MG63 (cell line): ENCODE measurements around the gene CAPN12. TPM values are rescaled to one million over a fixed set of nuclear protein-coding genes. Genes with fewer than 3 reads are reported as not detected.

Experiments
- DNase-seq: peaks from one replicate; pipeline ENCODE4 v3.0.0-alpha.2; 2020
- H3K27me3 ChIP-seq: fragments of 250-450 bp; sonication (Bioruptor Pico); 2 replicates; pipeline ENCODE4 v1.5.1; 2020; ENCODE audit warnings: mild to moderate bottlenecking, moderate library complexity
- H3K36me3 ChIP-seq: fragments of 250-450 bp; sonication (Bioruptor Pico); 2 replicates; pipeline ENCODE4 v1.5.1; 2020; ENCODE audit warnings: mild to moderate bottlenecking, moderate library complexity
- H3K4me3 ChIP-seq: fragments of 250-450 bp; sonication (Bioruptor Pico); 2 replicates; pipeline ENCODE4 v1.5.1; 2020; ENCODE audit warnings: mild to moderate bottlenecking, moderate library complexity
- H3K9me3 ChIP-seq: fragments of 250-450 bp; sonication (Bioruptor Pico); 2 replicates; pipeline ENCODE4 v1.5.1; 2020; ENCODE audit warnings: mild to moderate bottlenecking, moderate library complexity
- total RNA-seq: library from RNA; depleted of rRNA; stranded (reverse); fragments of >200 nt; shearing (Covaris generic); gene quantifications from 2 replicates; pipeline ENCODE4 v1.2.3, GENCODE V29; 2014; ENCODE audit warnings: low replicate concordance

CAPN12 gene
- total RNA-seq, 1 experiment from 2014 or later, result not detected

- H3K27me3 ChIP-seq, result no peaks in the 10 kb centered on the region
- no peaks in the 10 kb centered on the region for H3K9me3 ChIP-seq
- H3K4me3 ChIP-seq, result no peak overlapping the region
- no peak for DNase-seq
- H3K36me3 ChIP-seq, result peaks cover 97% of the 10 kb centered on the region
These were observed 33.1 kb downstream of the CAPN12 start for GRCh38 chr19:38710928-38711725.

- Histone ChIP-seq H3K4me3 (no peak overlapping the region), H3K27me3 (no peaks in the 10 kb centered on the region), H3K36me3 (peaks cover 97% of the 10 kb centered on the region), H3K9me3 (no peaks in the 10 kb centered on the region)
- no peak for DNase-seq
These were observed 33.9 kb downstream of the CAPN12 start for GRCh38 chr19:38710416-38710702.

- DNase-seq, result no peak
- H3K27me3 ChIP-seq, result no peaks in the 10 kb centered on the region
- H3K36me3 ChIP-seq, result peaks cover 97% of the 10 kb centered on the region
These were observed 34.4 kb downstream of the CAPN12 start for GRCh38 chr19:38709671-38710415.

GRCh38 chr19:38709119-38709518 is 35.2 kb downstream of the CAPN12 start:
- no peak overlapping the region for H3K4me3 ChIP-seq
- no peaks in the 10 kb centered on the region for H3K27me3 ChIP-seq
- no peaks in the 10 kb centered on the region for H3K9me3 ChIP-seq
- H3K36me3 ChIP-seq, result peaks cover 97% of the 10 kb centered on the region
- no peak for DNase-seq

More at GRCh38 chr19:38709671-38710415, 34.4 kb downstream of the CAPN12 start:
- Histone ChIP-seq H3K4me3 (no peak overlapping the region), H3K9me3 (no peaks in the 10 kb centered on the region)

- peak; percentile 57 for DNase-seq
- Histone ChIP-seq H3K36me3 (peaks cover 97% of the 10 kb centered on the region), H3K4me3 (no peak overlapping the region), H3K9me3 (no peaks in the 10 kb centered on the region), H3K27me3 (no peaks in the 10 kb centered on the region)
These were observed 35.8 kb downstream of the CAPN12 start for GRCh38 chr19:38708413-38709024.

GRCh38 chr19:38707512-38708114 is 36.7 kb downstream of the CAPN12 start:
- Histone ChIP-seq H3K9me3 (no peaks in the 10 kb centered on the region), H3K4me3 (no peak overlapping the region), H3K27me3 (no peaks in the 10 kb centered on the region), H3K36me3 (peaks cover 97% of the 10 kb centered on the region)
- DNase-seq, result peak; percentile 63

GRCh38 chr19:38706792-38707511 is 37.3 kb downstream of the CAPN12 start:
- Histone ChIP-seq H3K36me3 (peaks cover 97% of the 10 kb centered on the region), H3K4me3 (no peak overlapping the region), H3K9me3 (no peaks in the 10 kb centered on the region), H3K27me3 (no peaks in the 10 kb centered on the region)
- DNase-seq, result no peak

- Histone ChIP-seq H3K4me3 (no peak overlapping the region), H3K9me3 (no peaks in the 10 kb centered on the region), H3K36me3 (peaks cover 98% of the 10 kb centered on the region), H3K27me3 (no peaks in the 10 kb centered on the region)
- DNase-seq, result no peak
These were observed 38.9 kb downstream of the CAPN12 start for GRCh38 chr19:38705197-38706019.

GRCh38 chr19:38704488-38705026 is 39.7 kb downstream of the CAPN12 start:
- Histone ChIP-seq H3K4me3 (no peak overlapping the region), H3K36me3 (peaks cover 98% of the 10 kb centered on the region), H3K27me3 (no peaks in the 10 kb centered on the region), H3K9me3 (no peaks in the 10 kb centered on the region)
- no peak for DNase-seq

GRCh38 chr19:38703509-38703908 is 40.8 kb downstream of the CAPN12 start:
- H3K36me3 ChIP-seq, result peaks cover 98% of the 10 kb centered on the region

GRCh38 chr19:38702278-38702677 is 42.0 kb downstream of the CAPN12 start:
- DNase-seq, result no peak
- Histone ChIP-seq H3K4me3 (no peak overlapping the region), H3K36me3 (peaks cover 98% of the 10 kb centered on the region)

More at GRCh38 chr19:38703509-38703908, 40.8 kb downstream of the CAPN12 start:
- Histone ChIP-seq H3K9me3 (no peaks in the 10 kb centered on the region), H3K27me3 (no peaks in the 10 kb centered on the region), H3K4me3 (no peak overlapping the region)
- no peak for DNase-seq

GRCh38 chr19:38701455-38702063 is 42.7 kb downstream of the CAPN12 start:
- Histone ChIP-seq H3K4me3 (no peak overlapping the region), H3K9me3 (no peaks in the 10 kb centered on the region), H3K27me3 (no peaks in the 10 kb centered on the region), H3K36me3 (peaks cover 98% of the 10 kb centered on the region)
- DNase-seq, result peak; percentile 82

More at GRCh38 chr19:38702278-38702677, 42.0 kb downstream of the CAPN12 start:
- H3K9me3 ChIP-seq, result no peaks in the 10 kb centered on the region
- H3K27me3 ChIP-seq, result no peaks in the 10 kb centered on the region

GRCh38 chr19:38700902-38701454 is 43.3 kb downstream of the CAPN12 start:
- Histone ChIP-seq H3K27me3 (no peaks in the 10 kb centered on the region), H3K9me3 (no peaks in the 10 kb centered on the region), H3K4me3 (no peak overlapping the region), H3K36me3 (peaks cover 98% of the 10 kb centered on the region)
- DNase-seq, result no peak

- no peak for DNase-seq
- no peaks in the 10 kb centered on the region for H3K27me3 ChIP-seq
- no peak overlapping the region for H3K4me3 ChIP-seq
- no peaks in the 10 kb centered on the region for H3K9me3 ChIP-seq
- H3K36me3 ChIP-seq, result peaks cover 98% of the 10 kb centered on the region
These were observed 43.8 kb downstream of the CAPN12 start for GRCh38 chr19:38700350-38700901.
